Panc1 (cell line): ENCODE results near the gene EFL1.

Experiments used
- CTCF ChIP-seq: fragments of 450-650 bp; IDR thresholded peaks from 2 replicates; pipeline ENCODE4 v1.5.1; 2017; ENCODE audit warnings: mild to moderate bottlenecking
- POLR2AphosphoS5 ChIP-seq: IDR thresholded peaks from 2 replicates; pipeline ENCODE4 v1.6.1; 2012; ENCODE audit warnings: mild to moderate bottlenecking, low read depth, low read length, moderate library complexity
- TCF7L2 ChIP-seq: IDR thresholded peaks from 2 replicates; pipeline ENCODE4 v1.6.1; 2011; ENCODE audit warnings: mild to moderate bottlenecking, low read depth, low read length, inconsistent platforms

- TF ChIP-seq CTCF (no peak), TCF7L2 (no peak), POLR2AphosphoS5 (no peak)
These were observed 139.7 kb downstream of the EFL1 start for GRCh38 chr15:82122746-82123400.
